Activated CD4-positive, CD25-positive, alpha-beta regulatory T cell treated with anti-CD3 and anti-CD28 coated beads, Interleukin-2, amount 50 U/mL, for 24 hours (primary cell): ENCODE results near the gene EEF1A2.
"Not testable (repeated sequence)": the region's sequence is repeated elsewhere in the genome, so short reads cannot be mapped to it uniquely, and the experiment has no call there.

Experiments used
- ATAC-seq, 2 donors: fragments of 150-1000 bp; cut with Tn5 transposase; one replicate each; pipeline ENCODE4 v1.10.0; 2021; ENCODE audit warnings: mild to moderate bottlenecking in 1 of 2, moderate library complexity in 1 of 2

The EEF1A2 gene

GRCh38 chr20:63484236-63484635 lies 14.6 kb downstream of the EEF1A2 start:
- ATAC-seq = no peak

GRCh38 chr20:63483834-63484233 lies 15.0 kb downstream of the EEF1A2 start:
- ATAC-seq = no peak

GRCh38 chr20:63482021-63482587 lies 16.8 kb downstream of the EEF1A2 start:
- ATAC-seq = no peak

- ATAC-seq = no peak
Observed at GRCh38 chr20:63481503-63481902, 17.4 kb downstream of the EEF1A2 start.

GRCh38 chr20:63479695-63480419 lies 19.0 kb downstream of the EEF1A2 start:
- ATAC-seq = not testable (repeated sequence)

- ATAC-seq = no peak
Observed at GRCh38 chr20:63478346-63479302, 20.3 kb downstream of the EEF1A2 start.

GRCh38 chr20:63477944-63478343 lies 20.9 kb downstream of the EEF1A2 start:
- ATAC-seq = no peak

- ATAC-seq = no peak
Observed at GRCh38 chr20:63477061-63477616, 21.7 kb downstream of the EEF1A2 start.

GRCh38 chr20:63475209-63475608 lies 23.7 kb downstream of the EEF1A2 start:
- no peak for ATAC-seq

GRCh38 chr20:63473555-63474449 lies 25.1 kb downstream of the EEF1A2 start:
- no peak for ATAC-seq

- ATAC-seq = no peak
Observed at GRCh38 chr20:63472862-63473390, 26.0 kb downstream of the EEF1A2 start.

GRCh38 chr20:63471981-63472831 lies 26.7 kb downstream of the EEF1A2 start, which contains the start of gene KCNQ2:
TSS of gene KCNQ2 (minus strand) at chr20:63472655. CDS start at chr20:63472463, 192 bp downstream.
- no peak for ATAC-seq

GRCh38 chr20:63471717-63471980 lies 27.2 kb downstream of the EEF1A2 start:
- ATAC-seq = no peak

- no peak for ATAC-seq
Observed at GRCh38 chr20:63471002-63471716, 27.7 kb downstream of the EEF1A2 start.

- no peak for ATAC-seq
Observed at GRCh38 chr20:63470410-63470809, 28.5 kb downstream of the EEF1A2 start.

GRCh38 chr20:63469713-63470101 lies 29.2 kb downstream of the EEF1A2 start:
- no peak for ATAC-seq

- ATAC-seq = no peak
Observed at GRCh38 chr20:63469019-63469712, 29.7 kb downstream of the EEF1A2 start.

- no peak for ATAC-seq
Observed at GRCh38 chr20:63468421-63468820, 30.5 kb downstream of the EEF1A2 start.

- ATAC-seq = no peak
Observed at GRCh38 chr20:63467294-63468083, 31.4 kb downstream of the EEF1A2 start.
